WTC11 (cell line): Measurements from ENCODE around the gene NLRC4.
"Not testable (repeated sequence)": the region's sequence is repeated elsewhere in the genome, so short reads cannot be mapped to it uniquely, and the experiment has no call there.

Experiments
- CREM ChIP-seq: sonication (generic); formaldehyde crosslinking; IDR thresholded peaks from 2 replicates; pipeline ENCODE4 v1.8.1; 2022; ENCODE audit warnings: mild to moderate bottlenecking, missing genetic modification reagents, moderate library complexity
- TF ChIP-seq, protein P1 (sequence below): sonication (generic); formaldehyde crosslinking; IDR thresholded peaks from 2 replicates; pipeline ENCODE4 v1.8.1; 2023; ENCODE audit warnings: mild to moderate bottlenecking, missing genetic modification reagents, moderate library complexity
- TF ChIP-seq, protein P2 (sequence below): sonication (generic); formaldehyde crosslinking; IDR thresholded peaks from 2 replicates; pipeline ENCODE4 v1.8.1; 2022; ENCODE audit warnings: low read depth, missing genetic modification reagents, borderline replicate concordance
- TF ChIP-seq, protein P3 (sequence below): fragments of 200-600 bp; IDR thresholded peaks from 2 replicates; pipeline ENCODE4 v1.8.0; 2022; ENCODE audit warnings: antibody characterized with exemption

DNA sequence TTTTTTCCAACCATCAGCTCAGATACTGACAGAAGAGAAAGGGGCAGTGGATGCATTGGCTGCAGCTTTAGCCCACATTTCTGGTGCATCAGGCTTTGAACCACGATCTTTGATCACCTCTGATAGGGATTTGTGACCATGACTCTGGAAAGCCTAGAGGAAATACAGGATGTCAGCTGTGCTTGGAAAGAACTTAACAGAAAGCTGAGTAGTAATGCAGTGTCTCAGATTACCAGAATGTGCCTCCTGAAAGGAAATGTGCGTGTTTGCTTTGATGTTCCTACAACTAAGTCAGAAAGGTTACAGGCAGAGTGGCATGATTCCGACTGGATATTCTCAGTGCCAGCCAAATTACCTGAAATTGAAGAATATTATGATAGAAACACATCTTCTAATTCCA lies 61.3 kb downstream of the NLRC4 start:
- TF ChIP-seq, protein P1, sequence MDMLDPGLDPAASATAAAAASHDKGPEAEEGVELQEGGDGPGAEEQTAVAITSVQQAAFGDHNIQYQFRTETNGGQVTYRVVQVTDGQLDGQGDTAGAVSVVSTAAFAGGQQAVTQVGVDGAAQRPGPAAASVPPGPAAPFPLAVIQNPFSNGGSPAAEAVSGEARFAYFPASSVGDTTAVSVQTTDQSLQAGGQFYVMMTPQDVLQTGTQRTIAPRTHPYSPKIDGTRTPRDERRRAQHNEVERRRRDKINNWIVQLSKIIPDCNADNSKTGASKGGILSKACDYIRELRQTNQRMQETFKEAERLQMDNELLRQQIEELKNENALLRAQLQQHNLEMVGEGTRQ (CRISPR knock-in tag), result not testable (repeated sequence)
- TF ChIP-seq, protein P2, sequence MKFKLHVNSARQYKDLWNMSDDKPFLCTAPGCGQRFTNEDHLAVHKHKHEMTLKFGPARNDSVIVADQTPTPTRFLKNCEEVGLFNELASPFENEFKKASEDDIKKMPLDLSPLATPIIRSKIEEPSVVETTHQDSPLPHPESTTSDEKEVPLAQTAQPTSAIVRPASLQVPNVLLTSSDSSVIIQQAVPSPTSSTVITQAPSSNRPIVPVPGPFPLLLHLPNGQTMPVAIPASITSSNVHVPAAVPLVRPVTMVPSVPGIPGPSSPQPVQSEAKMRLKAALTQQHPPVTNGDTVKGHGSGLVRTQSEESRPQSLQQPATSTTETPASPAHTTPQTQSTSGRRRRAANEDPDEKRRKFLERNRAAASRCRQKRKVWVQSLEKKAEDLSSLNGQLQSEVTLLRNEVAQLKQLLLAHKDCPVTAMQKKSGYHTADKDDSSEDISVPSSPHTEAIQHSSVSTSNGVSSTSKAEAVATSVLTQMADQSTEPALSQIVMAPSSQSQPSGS, result not testable (repeated sequence)
- TF ChIP-seq, protein P3, sequence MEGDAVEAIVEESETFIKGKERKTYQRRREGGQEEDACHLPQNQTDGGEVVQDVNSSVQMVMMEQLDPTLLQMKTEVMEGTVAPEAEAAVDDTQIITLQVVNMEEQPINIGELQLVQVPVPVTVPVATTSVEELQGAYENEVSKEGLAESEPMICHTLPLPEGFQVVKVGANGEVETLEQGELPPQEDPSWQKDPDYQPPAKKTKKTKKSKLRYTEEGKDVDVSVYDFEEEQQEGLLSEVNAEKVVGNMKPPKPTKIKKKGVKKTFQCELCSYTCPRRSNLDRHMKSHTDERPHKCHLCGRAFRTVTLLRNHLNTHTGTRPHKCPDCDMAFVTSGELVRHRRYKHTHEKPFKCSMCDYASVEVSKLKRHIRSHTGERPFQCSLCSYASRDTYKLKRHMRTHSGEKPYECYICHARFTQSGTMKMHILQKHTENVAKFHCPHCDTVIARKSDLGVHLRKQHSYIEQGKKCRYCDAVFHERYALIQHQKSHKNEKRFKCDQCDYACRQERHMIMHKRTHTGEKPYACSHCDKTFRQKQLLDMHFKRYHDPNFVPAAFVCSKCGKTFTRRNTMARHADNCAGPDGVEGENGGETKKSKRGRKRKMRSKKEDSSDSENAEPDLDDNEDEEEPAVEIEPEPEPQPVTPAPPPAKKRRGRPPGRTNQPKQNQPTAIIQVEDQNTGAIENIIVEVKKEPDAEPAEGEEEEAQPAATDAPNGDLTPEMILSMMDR, result not testable (repeated sequence)
- not testable (repeated sequence) for TF ChIP-seq CREM (CRISPR knock-in tag)
